ENCODE results near the gene RPL27A.

RPL27A gene

DNA sequence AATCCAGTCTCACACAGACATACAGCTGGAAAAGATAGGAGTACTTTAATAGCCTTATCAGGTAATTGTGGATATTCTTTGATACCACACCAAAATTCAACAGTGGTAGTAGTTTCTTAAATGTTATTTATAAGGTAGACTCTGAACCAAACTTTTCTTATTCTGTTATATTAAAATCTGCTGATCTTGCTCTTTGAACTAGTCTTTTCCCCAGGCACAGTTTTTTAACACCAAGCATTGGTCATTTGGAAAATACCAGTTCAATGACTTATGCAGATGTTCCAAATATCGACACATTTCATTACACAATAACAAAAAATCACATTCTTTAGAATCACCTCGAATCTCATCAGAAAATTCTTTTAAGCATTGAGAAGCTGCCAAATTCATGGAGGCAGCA lies 7.7 kb upstream of the RPL27A start:
- DNase-seq (ENCODE audit: low read depth in 2 of 2): no peak

DNA sequence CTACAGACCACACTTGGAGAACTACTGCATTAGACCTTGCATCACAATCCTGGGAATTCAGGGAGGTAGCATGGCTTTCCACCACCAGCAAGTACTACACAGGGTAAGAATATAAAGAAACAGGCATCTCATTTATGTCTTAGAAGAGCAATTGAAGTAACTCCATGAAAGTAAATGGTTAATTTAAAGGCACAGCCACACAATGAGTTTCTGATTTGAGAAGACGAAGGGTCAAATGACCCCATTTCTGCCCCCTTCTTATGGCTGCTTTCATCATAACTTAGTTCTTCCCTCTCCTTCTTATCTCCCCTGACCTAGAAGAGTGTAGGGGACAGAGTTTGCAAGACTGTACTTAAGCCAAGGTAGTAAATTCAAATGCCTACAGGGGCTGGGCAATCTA lies 6.1 kb upstream of the RPL27A start:
- no peak for DNase-seq (ENCODE audit: low read depth in 2 of 2)

DNA sequence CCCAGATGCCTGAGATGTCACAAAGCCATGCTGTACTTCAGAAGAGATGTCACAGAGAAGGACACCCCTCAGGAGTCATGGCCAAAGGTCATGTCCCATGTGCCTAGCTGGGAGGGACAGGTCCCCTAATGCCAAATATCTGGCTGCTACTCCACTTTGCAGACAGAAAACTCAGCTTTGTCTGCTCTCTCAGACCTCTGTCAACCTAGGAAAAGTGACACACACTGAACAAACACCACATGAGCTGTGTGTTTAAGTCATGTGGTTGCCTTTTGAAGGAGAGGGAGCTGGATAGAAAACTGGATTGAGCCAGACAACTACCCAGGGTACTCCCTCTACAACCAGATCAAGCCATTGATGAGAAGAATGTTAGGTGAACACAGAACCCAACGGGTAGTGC lies 3.6 kb upstream of the RPL27A start:
- DNase-seq (ENCODE audit: low read depth in 2 of 2): no peak

DNA sequence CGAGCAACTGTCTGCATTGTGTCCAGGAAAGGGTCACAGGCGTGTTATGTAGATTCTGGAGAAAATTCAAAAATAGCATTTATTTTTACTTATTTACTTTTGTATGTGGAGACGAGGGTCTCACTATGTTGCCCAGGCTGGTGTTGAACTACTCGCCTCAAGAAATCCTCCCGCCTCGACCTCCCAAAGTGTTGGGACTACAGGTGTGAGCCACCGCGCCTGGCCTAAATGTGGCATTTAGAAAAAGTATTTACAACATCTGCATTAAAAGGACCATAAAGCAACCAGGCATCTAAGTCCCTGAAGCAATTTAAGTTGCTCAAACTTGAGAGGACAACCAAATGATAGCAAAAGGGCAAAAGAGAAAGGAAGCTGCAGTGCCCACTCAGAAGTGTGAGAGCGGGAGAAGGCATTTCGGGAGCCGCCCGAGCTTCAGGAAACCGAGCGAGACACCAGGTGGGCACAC lies 722 bp upstream of the RPL27A start:
- DNase-seq (ENCODE audit: low read depth in 2 of 2): no peak

DNA sequence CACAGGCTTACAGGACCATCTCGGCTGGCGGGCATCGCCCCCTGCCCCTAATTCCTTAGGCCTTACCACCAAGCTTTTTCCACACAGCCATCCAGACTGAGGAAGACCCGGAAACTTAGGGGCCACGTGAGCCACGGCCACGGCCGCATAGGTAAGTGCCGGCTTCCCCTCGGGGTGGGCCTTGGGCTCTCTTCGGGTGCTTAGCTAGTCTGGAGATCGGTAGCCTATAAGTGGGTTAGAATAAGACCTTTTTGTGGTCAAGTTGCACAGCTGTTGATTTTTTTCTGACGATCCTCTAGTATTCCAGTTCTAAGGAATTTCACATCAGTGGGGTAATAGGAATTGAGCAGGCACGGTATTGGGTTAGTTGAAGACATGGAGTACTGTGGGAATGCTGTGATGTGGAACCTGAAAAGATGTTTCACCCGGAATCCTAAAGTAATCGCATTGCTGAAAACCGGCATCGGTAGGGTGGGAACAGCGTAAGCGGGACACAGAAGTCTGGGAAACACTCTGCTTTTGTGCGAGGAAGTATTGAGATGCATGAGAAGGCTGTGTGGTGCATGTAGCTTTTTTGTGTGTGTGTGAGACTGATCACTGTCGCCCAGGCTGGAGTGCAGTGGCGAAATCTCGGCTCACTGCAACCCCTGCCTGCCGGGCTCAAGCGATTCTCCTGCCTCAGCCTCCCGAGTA lies 669 bp downstream of the RPL27A start:
- no peak for DNase-seq (ENCODE audit: low read depth in 2 of 2)

DNA sequence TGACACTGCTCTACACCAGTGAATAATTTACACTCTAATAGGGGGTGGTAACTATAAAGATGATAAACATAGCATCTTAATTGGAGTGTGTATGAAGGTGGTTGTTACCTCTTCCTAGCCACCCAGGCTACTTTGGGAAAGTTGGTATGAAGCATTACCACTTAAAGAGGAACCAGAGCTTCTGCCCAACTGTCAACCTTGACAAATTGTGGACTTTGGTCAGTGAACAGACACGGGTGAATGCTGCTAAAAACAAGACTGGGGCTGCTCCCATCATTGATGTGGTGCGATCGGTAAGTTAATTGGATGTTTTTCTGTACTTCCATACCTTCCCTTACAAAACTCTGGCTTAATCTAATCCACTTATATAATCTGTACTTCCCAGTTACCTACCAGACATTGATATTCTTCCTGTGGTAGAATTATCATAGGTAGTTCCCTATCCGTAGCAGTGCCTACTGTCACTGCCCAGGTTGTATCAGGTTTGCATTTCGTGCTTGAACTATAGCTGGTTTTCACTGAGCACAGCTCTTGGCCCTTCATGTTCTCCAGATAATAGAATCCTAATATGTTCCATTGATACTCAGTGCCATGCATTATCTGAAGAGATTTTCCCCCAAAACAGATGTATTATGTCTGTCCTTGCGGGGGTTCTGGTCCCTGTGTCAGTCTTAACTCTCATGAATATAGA lies 2.2 kb downstream of the RPL27A start:
- no peak for DNase-seq (ENCODE audit: low read depth in 2 of 2)

DNA sequence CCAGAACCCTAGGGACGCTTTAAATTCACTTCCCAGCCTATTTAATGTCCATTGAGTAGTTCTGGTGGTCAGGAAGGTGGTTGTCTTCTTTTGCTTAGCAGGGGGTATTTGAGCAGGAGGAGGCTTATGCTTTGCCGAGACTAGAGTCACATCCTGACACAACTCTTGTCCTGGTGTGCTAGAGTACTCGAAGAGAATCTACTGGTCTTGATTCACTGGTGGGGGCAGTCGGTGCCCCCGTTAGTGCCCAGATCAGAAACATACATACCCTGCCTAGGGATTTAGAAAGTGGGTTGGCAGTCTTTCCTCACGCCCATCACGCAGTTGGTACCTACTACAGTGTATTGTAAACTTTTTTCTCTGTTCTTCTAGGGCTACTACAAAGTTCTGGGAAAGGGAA lies 2.7 kb downstream of the RPL27A start:
- DNase-seq (ENCODE audit: low read depth in 2 of 2): no peak

DNA sequence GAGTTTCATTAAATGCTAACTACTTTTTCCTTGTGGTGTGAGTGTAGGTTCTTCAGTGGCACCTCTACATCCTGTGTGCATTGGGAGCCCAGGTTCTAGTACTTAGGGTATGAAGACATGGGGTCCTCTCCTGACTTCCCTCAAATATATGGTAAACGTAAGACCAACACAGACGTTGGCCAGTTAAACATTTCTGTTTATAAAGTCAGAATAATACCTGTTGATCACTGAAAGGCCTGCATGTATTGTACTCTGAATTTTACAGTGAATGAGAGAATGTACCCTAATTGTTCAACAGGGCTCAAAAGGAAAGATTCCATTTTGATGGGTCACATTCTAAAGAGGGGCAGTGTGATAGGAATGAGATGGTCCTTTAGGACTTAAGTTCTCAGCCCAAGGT lies 3.2 kb downstream of the RPL27A start:
- DNase-seq (ENCODE audit: low read depth in 2 of 2): no peak

DNA sequence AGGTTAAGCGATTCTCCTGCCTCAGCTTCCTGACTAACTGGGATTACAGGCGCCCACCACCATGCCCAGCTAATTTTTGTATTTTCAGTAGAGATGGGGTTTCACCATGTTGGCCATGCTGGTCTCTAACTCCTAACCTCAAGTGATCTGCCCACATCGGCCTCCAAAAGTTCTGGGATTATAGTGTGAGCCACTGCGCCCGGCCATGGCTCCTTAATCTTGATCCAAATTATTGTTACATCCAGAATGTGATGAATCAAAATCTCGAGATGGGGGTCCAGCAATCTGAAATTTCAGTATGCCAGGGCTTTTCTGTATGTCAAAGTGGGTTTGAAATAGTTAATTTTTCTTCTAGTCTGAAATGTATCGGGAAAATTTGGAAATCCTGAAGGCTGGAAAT lies 3.7 kb downstream of the RPL27A start:
- DNase-seq (ENCODE audit: low read depth in 2 of 2): no peak

DNA sequence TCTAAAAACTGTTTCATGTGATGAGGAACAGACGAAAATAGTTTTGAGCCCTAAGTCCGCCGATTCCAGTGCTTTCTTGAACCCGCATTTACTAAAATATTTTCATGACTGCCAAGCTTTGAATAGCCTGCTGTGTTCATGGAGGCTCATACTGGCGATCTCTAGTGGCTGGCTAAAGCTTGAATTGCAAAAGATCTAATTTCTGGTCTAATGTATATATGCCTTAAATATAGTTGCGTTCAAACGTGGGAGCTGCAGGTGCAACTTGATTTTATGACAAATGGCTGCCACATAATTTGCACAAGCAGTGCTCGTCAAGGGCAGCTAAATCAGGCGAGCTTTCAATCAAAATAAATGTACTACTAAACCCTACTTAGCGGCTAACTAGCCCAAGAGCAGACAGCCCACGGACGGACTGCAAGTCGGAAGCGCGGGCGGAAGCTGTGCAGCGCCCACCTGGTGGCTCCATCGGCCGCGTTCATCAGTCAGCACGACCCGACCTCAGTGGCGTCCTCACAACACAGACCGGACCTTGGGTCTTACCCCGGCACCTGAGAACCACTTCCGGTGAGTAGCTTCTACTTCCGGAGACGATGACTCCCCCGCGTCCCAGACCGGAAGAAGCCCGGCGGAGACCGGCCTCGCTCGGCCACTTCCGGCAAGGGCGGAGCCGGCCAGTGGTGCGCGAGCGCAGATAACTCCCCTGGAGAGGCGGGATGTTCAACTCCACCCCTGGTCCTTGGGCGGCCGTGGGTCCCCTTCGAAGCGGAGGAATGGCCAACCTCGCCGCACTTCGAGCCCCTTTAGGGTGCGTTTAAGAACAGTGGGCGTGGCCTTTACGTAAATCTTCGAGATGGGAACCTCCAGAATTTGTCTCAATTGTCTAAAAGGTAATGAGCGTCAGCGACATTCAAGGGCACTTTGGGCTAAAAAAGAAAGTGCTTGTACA lies 6.1 kb downstream of the RPL27A start:
- peak; percentile 74 to 84 for DNase-seq (ENCODE audit: low read depth in 2 of 2)

DNA sequence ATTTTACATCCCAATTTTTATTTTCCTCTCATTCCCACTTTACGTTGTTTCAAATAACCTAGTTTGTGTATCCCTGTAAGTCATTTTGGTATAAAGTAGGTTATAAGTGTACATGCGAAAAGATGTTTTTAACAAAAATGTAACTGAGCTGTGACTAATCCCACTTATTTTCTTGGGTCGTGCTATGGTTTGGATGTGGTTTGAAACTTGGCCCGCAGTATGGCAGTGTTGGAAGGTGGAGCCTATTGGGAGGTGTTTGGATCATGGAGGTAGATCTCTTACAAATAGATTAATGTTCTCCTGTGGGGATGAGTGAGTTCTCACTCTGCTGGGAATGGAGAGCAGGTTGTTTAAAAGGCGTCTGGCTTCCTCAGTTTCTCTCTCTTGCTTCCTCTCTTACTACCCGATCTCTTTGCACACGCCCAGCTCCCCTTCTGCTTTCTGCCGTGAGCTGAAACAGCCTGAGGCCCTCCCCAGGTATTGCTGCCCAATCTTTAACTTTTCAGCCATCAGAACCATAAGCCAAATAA lies 7.2 kb downstream of the RPL27A start:
- no peak for DNase-seq (ENCODE audit: low read depth in 2 of 2)

DNA sequence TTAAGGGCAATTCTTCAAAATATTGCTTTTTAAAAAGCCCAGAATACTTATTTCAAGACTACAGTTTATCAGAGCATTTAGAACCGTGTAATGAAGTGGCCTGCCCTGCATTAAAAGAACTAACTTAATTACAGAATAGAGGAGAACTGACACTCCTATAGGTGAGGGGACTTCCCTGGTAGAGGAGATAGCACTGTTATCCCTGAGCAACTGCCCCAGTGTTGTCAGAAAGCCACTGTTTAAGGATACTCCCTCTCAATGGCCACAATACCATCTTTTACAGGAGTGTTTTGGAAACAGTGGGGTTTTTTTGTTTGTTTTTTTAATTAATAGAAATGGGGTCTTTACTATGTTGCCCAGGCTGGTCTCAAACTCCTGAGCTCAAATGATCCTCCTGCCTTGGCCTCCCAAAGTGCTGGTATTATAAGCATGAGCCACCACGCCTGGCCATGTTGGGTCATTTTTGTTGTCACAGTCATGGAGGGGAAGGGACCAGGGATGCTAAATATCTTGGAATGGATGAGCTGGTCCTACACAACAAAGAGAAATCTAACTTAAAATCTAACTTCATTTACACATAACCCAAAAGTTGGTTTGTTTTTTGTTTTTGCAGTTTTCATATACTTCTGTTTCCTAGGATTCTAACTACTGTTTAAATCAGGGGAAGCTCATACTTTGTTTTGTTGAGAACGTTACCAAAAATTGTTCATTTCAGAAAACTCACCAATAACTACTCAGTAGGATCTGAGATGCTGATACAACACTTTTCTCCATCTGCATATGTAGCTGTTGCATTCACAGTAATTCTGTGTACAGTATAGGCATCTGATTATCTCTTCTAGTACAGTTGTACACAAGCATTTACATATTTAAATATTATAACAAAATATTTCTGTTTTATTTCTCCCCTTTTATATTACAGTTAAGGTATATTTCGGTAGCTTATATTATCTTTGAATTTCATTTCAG lies 8.1 kb downstream of the RPL27A start:
- DNase-seq (ENCODE audit: low read depth in 2 of 2): no peak

DNA sequence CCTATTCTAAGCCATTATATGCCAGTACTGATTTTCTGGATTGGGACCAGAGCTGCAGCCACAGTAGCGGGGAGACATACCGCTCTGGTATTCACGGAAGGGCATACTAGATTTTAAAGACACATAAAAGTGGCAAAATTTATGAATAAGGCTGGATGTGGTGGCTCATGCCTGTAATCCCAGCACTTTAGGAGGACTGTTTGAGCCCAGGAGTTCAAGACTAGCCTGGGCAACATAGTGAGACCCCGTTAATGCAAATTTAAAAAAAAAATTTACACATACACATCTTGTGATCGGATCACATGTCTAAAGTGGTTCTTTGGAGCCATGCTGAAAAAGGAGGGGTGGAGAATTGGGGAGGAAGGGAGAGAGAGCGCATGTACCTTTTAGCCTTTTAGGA lies 9.0 kb downstream of the RPL27A start:
- DNase-seq (ENCODE audit: low read depth in 2 of 2): no peak

DNA sequence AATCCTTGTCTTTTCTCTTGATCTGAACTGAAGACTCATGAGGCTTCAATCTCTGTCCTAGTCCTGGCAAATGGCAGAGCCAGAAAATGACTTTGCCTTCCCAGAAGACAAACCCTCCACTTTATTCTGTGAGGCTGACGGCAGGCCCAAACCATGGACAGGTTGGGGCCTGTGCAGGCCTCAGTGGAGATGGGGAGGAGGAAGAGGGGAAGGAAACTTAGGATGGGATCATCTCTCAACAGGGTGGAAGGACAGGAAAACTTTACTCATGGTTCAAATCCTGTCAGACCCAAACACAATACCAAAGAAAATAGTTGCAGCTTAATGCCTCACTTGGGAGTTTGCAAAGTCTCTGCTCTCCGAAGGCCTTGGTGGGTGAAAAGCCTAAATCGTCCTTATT lies 9.8 kb downstream of the RPL27A start:
- no peak for DNase-seq (ENCODE audit: low read depth in 2 of 2)

DNA sequence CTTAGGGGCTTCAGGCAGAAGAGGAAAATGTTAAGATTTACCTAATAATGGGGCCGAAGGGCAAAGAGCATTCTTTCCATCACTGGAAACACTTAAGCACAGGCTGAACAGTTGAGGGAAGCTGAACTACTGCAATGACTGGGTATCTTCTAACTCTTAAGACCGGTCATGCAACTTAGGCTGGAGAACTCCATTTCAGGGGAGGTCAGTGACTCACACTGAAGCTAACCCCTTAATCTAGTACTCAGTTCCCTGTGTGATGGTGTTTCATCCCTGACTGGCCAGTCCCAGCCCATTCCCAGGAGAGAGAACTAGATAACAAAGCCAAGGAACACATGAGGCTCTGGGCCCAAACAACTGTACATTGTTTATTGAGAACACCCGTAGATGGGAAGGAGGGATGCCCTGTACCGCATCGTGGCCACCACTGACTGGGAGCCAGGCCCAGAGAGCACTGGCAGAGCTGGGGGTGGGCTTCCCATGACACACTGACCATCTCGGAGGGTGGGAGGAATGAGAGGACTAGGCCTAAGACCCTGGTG lies 10.5 kb downstream of the RPL27A start:
- no peak for DNase-seq (ENCODE audit: low read depth in 2 of 2)

DNA sequence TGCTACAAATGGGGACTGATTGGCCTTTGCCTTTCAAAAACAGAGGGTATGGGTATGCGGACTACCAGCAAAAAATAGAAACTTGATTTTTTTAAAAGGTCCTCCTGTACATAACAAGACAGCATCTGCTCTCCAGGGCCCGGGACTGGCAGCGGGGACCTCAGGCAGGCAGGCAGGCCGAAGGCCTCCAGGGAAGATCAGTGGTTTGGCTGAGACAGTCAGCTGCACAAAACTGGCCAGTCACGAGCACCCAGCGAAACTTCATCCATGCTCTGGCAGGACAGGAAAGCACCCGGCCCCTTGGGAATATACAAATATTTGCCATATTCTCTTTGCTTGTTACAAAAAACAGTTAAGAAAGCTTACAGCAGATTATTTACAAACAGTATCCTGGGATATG lies 11.0 kb downstream of the RPL27A start:
- DNase-seq (ENCODE audit: low read depth in 2 of 2): no peak

DNA sequence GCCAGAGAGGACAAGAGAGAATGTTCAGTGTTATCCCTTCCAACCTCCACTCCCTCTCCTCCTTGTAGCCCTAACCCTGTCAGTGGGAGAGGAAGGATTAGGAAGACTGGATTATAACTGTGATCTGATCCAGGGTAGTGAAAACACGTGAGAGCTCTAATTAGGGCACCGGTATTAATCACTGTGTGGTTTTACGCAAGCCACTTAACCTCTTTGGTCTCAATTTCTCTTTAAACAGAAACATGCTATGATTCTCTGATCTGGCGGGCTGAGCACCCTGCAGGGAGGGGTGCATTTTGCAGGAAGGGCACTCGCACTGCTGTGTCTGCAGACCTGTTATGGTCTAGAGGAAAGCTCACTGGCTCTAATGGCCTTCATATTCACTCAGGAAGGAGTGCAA lies 11.5 kb downstream of the RPL27A start:
- no peak for DNase-seq (ENCODE audit: low read depth in 2 of 2)

DNA sequence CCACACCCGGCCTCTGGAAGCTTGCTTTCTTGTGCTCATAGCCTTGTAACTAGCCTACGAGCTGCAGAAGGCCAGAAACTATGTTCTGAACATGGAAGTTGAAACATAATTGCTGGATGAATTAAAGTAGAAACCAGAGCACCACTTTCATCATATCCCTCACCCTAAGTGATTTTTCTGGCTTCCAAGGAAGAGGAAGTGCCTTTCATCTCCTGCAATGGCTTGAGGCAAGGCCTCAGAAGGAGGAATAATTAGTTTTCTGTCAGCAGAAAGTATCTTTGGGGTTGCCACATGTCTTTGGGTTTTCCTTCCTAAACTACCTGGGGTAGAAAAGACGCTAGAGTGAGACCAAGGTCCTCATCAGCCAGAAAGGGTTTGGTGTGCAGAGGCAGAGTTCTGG lies 14.5 kb downstream of the RPL27A start:
- no peak for DNase-seq (ENCODE audit: low read depth in 2 of 2)

DNA sequence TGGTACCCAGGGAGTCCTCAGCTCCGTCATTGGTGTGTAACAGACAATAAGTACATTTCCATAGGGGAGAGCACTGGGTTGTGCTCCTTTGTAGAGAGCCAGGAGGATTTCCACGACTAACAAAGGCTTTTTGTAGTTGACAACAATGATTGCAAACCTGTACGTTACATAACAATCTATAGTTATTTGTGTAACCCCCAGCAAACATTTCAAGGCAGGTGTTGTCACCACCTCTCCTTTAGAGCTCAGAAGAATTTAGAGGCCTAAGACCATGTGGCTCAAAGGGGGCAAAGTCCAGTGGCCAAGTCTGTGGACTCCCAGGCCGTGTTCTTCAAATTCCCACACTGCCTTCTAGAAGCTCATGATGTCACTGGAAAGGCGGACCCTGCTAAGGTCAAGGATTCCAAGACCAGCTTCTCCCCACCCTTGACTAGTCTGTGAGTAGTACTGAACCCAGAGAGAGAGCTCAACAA lies 15.8 kb downstream of the RPL27A start:
- DNase-seq (ENCODE audit: low read depth in 2 of 2): no peak

DNA sequence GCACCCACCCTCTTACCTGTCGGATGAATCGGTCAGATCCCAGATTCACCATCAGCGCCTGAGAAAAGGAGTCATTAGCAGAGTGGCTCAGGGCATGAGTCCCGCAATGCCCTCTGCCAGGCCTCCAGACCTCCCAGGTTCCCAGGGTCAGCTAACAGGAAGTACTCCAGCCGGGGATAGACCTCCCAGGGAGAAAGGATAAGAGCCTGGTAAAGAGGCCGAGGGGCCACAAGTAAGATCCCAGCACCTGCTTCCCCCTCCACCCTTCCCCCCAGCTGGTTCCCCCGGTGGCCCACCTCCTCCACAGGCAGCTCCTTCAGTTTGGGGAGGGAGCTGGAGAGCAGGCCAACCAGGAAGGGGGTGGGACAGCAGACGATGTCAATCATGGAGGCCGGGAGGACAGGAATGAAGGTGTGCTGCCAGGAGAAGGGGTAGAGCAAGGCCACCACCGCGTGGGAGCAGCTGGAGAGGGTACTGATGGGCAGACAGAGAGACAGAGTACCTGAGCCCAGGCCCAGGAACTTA lies 16.4 kb downstream of the RPL27A start:
- no peak for DNase-seq (ENCODE audit: low read depth in 2 of 2)
